HG03457 (cell line): ENCODE results near the gene RSRP1.
"Not testable (repeated sequence)": the region's sequence is repeated elsewhere in the genome, so short reads cannot be mapped to it uniquely, and the experiment has no call there.

Experiments
- ATAC-seq: cut with Tn5 transposase; IDR thresholded peaks from one replicate; pipeline ENCODE4 v1.9.1; 2021; ENCODE audit warnings: moderate number of reproducible peaks; ENCODE audit not compliant: unreplicated experiment

RSRP1 gene, protein sequence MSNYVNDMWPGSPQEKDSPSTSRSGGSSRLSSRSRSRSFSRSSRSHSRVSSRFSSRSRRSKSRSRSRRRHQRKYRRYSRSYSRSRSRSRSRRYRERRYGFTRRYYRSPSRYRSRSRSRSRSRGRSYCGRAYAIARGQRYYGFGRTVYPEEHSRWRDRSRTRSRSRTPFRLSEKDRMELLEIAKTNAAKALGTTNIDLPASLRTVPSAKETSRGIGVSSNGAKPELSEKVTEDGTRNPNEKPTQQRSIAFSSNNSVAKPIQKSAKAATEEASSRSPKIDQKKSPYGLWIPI

DNA sequence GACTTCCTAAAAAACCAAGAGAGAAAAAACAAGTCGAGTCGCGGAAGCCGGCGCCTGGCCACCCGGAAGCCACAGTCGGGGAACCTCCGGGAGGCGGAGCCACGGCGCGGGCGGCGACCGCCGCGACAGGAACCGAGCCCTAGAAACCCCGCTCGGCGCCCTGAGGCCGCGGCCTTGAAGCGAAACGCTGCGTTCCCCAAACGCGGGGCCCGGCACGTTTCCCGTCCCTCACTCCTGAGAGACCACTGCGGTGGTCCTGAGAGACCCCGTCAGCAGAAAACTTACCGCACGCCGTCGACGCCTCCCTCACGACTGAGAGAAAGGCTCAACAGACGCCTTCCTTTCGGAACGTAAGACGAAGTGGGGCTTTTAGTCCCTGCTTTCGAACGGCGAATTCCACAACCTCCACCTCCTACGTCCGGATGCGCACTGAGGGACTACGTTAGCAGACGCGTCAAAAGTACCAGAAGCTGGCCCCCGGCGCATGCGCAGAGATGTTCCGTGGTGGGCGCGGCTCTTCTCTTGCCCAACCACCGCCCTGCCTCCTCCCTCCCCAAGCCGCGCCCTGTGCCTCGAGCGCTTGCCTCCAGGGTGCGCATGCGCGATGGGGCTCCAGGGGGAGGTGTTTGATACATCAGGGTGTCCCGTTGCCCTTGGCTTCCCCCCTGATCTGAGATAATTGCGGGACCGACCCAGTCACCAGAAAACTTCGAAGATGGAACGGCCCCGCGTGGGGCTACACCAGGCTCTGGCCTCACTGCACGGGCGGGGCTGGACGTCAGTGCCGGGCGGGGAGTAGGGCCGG is at the start of gene RSRP1:
Gene RSRP1, minus strand, starts transcription at position 431 of the 805 bp plus-strand sequence. CDS start 491 bp downstream, outside the sequence.
- peak; percentile 55 for ATAC-seq

DNA sequence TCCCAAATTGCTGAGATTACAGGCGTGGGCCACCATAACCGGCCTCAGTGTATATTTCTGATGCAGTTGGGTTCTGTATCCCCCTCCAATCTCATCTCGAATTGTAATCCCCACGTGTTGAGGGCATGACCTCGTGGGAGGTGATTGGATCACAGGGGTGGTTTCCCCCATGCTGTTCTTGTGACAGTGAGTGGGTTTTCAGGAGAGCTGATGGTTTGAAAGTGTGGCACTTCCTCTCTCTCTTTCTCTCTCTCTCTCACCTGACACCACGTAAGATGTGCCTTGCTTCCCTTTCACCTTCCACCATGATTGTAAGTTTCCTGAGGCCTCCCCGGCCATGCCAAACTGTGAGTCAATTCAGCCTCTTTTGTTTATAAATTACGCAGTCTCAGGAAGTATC is 49.2 kb upstream of the RSRP1 start:
- not testable (repeated sequence) for ATAC-seq

DNA sequence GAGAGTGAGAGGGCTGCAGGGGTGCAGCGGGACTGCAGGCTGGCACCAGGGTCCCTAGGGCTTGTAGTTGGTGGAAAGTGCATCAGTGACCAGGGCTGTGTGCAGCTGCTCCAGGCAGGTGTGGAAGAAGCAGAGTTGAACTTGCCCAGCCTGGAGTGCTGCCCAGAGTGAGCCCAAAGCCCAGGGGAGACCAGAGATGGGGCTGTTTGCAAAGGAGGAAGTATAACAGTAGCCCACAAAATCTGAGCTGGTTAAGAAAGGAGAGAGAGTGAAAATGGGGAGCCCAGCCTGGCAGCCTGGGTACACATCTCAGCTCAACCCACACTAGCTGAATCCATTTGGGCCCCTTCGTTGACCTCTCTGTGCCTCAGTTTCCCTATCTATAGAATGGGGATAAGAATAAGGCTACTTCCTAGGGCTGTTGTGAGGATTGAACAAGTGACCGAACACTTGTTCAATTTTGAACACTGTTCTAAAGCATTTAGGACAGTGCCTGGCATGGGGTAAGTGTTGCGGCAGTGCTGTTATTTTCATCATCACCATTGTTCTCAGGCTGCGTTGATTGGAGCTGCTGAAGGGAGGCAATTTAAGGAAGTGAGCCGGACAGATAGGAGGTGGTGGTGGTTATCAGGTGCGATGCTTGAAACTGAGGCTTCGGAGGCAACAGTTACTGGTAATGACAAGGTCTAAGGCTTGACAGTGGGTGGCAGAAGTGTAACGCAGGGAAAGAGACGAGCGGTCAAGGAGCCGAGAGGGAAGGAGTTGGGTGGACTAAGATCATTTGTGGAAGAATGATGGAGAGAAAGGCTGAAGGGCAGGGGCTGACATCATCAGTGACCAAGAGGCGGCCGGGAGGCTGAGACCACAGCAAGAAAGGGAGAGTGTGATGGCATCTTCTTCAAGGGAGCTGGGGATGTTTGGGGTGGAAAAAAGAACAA is 47.9 kb upstream of the RSRP1 start:
- ATAC-seq = not testable (repeated sequence)

DNA sequence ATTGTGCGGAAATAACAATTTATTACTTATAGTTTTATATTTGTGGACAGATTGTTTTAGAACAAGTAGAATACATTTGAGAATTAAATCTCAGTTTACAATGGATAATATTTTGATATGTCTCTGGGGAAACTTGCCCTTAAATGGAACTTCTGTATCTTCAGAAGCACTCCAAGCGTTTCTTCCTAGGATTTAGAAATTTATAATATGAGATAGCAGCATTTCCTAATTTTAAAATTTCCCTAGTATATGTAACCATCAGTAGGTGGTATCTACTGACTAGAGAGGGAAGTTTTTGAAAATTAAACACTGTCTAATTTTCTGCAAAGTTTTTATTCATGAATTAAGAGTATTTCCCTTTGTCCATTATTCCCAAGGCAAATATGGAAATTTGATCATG is 46.2 kb upstream of the RSRP1 start:
- ATAC-seq = not testable (repeated sequence)

DNA sequence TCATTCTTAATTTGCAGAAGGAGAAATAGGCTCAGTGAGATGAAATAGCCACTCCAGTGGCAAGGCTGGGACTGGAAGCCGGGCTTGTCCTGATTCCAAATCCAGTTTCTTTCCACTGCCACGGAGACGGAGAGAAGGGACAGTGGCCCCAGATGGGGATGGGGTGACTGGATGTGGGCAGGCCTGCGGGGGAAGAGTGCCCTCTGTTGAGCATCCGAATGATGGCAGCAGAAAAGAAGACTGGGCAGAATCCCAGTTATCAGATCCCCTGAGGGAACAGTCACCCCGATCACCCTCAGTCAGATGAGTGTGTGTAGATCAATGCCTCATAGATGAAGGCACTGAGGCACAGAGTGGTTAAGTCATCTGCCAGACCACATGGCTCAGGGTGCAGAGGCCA is 42.8 kb upstream of the RSRP1 start:
- not testable (repeated sequence) for ATAC-seq

DNA sequence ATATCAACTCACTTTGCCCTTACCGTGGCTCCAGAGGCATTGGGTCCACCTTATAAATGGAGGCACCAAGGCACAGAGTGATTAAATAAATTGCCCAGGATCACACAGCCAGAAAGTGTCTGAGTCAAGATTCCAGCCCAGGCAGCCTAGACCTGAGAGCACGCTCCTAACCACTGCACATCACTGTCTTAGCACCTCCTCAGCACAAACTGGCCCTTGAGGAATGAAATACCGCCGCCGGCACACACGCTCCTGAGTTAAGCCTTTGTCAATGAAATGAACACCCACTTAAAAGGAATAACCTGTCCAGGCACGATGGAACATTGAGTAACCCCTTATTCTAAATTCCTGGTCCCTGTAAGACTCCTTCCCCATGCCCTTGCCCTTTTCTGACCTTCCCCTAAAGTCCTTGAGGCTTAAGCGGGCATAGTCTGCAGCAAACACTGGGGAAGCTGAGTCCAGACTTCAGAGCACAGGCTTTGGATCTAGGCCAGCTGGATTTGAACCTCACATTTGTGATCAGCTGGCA is 41.4 kb upstream of the RSRP1 start:
- ATAC-seq = not testable (repeated sequence)

DNA sequence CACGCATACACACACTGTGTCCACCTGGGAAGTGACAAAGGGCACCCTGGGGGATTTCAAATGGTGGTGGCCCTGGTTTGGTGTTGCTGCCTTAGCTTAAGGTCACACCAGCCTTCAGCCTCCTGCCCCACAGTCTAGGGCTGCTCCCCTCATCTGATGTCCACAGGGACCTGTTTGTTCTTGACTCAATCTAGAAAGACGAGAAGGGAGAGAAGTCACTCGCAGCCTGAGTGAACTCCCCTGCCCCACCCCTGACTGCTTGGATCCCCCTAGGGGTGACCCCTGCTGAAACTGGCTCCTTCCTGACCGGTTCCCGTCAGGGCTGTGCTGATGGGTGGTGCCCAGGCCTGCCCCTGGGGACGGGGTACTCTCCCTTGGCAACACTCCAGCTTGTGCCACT is 39.9 kb upstream of the RSRP1 start:
- ATAC-seq = not testable (repeated sequence)

DNA sequence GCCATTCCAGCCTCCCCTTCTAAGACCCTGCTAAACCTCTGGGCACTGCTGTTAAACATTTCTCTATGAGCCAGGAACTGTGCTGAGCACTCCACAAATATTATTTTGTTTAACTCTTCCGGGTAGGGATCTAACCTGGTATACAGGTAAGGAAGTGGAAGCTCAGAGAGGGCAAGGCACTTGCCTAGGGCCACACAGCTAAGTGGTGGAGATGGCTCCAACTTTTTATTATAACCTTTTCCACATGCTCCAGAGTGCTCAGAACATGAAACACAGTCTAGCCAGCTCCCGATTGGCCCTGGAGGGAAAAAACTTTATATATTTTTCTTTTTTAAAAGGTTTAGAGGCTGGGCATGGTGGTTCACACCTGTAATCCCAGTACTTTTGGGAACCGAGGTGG is 38.6 kb upstream of the RSRP1 start:
- not testable (repeated sequence) for ATAC-seq

DNA sequence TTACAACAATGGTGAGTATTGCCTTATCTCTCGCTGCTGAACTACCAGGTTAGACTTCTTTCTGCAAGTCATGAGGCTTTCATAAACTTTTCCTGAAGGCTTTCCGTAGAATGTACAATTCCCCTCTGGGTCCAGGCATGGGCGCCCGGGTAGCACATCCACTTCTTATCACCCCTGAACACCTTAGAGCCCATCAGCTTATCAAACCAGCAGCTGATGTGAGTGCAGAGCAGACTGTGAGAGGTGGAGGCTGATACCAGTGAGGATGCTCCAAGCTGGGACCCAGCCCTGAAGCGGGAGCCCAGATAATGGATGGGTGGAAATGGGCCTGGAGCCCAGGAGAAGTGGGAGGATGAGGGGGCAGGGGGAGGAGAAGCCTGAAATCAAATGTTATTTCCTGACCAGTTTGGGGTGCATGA is 32.4 kb upstream of the RSRP1 start:
- not testable (repeated sequence) for ATAC-seq

DNA sequence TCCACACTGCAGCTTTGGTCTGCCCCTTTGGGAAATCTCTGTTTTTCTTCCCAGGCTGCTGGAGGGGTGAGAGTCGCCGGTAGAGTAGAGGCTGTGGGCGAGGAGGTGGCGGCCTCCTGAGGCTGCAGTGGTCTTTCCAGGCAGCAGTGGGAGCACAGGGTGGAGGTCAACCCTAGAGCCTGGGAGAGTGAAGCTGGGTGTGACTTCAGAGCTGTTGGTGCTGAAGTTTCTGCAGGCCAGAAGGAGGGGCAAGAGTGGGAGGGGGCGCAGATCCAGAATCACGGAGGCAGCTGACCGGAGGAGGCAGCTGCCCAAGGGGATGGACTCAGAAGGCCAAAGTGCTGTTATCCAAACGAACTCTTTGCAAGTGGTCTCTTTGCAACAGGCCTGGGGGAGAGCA is 31.5 kb upstream of the RSRP1 start:
- not testable (repeated sequence) for ATAC-seq

DNA sequence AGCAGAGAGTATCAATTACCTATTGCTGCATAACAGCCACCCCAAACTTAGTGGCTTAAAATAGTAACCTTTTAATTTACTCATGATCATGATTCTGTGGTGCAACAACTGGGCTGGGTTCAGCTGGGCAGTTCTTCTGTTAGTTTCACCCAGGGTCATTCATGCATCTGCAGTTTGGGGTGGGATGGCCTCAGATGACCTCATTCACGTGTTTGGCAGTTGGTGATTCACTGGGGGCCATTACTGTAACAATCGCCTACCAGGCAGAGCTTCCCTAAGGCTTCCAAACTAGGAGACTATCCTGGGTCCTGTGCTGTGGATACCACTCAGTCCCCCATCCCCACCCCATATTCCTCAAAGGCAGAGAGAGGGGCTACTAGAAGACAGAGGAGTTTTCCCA is 31.1 kb upstream of the RSRP1 start:
- ATAC-seq = not testable (repeated sequence)

DNA sequence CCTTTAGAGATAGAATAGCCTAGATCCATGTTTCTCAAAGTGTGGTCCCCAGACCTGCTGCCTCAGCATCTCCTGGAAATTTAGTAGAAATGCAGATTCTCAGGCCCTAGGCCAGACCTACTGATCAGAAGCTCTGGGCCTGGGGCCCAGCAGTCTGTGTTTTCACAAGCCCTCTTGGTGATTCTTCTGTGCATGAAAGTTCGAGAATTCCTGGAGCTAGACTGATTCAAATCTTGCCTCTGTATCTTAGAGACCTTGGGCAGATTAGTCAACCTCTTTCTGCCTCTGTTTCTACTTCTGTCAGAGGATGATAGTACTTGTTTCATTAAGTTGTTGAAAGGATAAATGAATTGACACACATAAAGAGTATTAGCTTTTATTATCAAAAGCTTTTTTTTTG is 30.0 kb upstream of the RSRP1 start:
- not testable (repeated sequence) for ATAC-seq

DNA sequence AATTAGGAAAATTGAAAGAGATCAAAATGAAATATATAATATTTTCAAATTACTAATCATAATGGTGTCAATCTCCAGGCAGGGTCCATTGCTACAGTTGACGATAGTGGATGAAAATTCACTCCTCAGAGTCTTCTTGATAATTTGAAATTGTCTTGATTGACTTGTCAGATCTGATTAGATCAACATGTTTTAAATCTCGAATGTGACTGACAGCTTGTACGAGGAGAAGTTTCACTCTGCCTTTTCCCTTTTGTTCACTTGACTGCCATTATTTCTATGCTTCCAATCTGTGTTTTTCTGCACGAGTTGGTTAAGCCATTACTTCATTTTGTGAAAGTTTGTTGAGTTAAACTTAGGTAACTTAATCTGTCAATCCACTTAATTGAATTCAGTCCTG is 28.4 kb upstream of the RSRP1 start:
- not testable (repeated sequence) for ATAC-seq

DNA sequence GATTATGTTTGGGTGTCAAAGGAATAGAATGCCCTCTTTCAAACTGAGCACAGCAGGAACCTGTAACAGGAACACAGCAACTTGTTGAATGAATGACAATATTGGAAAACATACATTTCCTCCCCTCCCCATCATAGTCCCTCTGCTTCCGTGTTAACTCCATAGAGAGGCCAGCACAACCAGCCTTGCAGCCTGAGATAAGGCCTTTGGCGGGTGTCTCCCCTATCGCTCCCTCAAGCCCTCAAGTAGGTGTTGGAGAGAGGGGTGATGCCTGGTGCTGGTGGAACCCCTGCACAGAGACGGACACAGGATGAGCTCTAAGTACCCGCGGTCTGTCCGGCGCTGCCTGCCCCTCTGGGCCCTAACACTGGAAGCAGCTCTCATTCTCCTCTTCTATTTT is 25.0 kb upstream of the RSRP1 start, which contains the start of gene RHD:
Gene RHD, plus strand, starts transcription at position 272 of the 400 bp plus-strand sequence. Its CDS starts 39 bp downstream, at position 311.
- ATAC-seq = not testable (repeated sequence)

DNA sequence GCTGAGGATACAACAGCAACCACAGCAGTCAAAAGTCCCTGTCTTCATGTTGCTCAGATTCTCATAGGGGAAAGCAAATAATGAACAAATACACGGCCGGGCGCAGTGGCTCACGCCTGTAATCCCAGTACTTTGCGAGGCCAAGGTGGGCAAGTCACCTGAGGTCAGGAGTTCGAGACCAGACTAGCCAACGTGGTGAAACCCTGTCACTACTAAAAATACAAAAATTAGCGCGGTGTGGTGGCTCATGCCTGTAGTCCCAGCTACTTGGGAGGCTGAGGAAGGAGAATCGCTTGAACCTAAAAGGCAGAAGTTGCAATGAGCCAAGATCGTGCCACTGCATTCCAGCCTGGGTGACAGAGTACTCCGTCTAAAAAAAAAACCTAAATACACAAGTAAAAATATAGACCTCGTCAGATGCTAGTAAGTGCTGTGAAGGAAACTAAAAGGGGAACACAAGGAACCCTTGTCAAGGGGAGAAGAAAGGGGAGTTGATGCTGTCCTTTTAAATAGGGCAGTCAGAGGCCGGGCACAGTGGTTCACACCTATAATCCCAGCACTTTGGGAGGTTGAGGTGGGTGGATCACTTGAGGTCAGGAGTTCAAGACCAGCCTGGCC is 21.0 kb upstream of the RSRP1 start:
- ATAC-seq = not testable (repeated sequence)

DNA sequence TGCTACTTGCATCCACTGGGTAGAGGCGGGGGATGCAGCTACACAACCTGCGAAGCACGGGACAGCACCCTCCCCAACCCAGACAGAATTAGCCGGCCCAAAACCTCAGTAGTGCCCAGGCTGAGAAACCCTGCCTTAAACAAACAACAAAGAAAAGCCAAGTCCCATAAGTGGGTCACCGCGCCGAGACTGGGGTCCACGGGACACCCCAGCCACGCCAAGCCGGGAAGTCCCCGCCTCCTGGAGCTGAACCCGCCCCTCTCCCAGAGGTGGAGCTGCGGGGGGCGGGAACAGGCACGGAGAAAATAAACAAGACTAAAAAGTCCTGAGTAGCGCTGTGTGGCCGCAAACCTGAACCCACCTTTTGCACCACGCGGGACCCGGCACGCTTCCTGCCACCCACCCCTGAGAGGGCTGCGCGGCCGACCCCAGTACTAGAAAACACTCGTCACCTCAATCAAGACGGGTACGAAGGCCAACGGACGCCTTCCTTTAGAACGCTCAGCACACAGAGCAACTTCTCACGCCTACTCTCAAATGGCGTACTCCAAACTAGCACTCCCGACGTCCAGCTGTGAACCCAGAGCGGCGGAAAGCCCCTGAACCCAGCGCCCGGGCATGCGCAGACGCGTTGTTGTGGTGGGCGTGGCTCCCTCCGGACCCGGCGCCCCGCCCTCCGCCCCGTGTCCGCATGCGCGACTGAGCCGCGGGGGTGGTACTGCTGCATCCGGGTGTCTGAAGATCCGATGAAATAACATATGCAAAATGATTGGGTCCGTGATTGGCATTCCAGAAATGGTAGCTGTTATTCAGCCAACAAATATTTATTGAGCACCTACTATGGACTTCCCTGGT is 20.3 kb upstream of the RSRP1 start:
- ATAC-seq = peak; percentile 47

DNA sequence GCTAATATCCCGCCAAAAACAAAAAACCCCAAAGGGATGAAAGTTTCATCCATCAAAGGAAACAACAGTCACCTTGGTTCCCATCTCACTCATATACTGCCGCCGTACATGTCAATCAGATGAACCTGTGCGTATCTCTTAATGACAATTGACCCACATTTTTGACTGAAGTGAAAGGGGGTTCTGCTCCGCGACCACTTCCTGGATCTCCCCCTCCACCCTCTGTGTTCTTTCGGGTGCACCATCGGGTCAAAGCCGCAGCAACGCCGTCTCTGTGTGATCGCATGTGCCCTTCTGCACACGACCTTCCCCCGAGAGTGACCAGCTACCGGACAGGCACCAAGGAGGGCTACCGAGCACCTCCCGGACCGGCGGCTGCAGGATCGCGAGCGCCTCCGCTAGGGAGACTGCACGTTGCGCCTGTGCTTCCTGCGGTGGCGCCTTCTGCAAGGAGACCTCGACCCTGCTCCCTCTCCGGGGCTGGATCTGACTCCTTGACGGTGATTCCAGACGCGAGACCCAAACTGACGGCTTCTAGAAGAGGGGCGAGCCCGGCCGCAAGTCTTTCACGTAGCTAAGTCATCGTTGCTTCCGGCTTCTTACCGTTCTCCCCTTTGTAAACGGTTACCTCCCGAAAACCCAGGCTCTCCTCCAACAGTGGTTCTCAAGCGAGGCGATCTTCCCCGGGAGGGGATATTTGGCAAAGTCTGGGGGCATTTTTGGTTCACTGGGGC is 19.5 kb upstream of the RSRP1 start:
- ATAC-seq = not testable (repeated sequence)

DNA sequence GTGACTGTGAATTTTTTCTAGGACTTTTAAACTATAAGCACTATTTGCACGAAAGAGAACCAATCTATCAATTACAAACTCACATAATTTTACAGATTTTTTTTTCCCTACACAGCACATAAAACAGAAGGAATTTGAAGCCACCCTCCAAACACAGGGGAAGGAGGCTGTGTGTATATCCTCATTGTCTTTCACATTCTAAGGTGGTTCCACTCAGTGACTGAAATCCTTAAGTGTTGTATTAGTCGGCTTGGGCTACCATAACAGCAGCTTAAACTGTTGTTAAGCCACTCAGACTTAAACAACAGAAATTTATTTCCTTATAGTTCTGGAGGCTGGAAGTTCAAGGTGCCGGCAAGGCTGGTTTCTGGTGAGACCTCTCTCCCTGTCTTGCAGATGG is 13.1 kb upstream of the RSRP1 start:
- not testable (repeated sequence) for ATAC-seq
